Stimulated activated CD4-positive, alpha-beta T cell treated with anti-CD3 and anti-CD28 coated beads, Interleukin-4, amount 100 ng/mL, for 48 hours (primary cell): Measurements from ENCODE around the gene TCAF2.
"Not testable (repeated sequence)": the region's sequence is repeated elsewhere in the genome, so short reads cannot be mapped to it uniquely, and the experiment has no call there.

Experiments used
- DNase-seq, 2 donors: peaks; one replicate each; pipeline ENCODE4 v3.0.0-alpha.2; 2020; ENCODE audit warnings: low read depth in 2 of 2

Gene TCAF2

DNA sequence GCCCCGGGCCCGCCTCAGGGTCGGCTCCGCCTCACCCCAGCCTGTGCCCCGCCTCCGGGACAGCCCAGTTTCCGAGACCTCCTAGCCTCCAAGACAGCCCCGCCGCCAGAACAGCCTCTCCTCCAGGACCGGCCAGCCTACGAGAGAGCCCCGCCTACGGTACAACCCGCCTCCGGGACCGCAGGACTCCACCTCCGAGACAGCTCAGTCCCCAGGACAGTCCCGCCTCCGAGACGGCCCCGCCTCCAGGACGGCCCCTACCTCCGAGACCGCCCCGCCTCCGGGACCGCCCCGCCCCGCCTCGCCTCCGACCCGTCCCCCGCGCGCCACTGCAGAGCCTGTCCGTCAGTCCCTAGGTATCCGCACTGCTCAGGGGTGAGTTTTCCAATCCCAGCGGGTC lies at the start of gene TCAF2:
Gene TCAF2, plus strand, starts transcription at position 329 of the 400 bp plus-strand sequence.
- DNase-seq: peak; percentile 59 to 75

DNA sequence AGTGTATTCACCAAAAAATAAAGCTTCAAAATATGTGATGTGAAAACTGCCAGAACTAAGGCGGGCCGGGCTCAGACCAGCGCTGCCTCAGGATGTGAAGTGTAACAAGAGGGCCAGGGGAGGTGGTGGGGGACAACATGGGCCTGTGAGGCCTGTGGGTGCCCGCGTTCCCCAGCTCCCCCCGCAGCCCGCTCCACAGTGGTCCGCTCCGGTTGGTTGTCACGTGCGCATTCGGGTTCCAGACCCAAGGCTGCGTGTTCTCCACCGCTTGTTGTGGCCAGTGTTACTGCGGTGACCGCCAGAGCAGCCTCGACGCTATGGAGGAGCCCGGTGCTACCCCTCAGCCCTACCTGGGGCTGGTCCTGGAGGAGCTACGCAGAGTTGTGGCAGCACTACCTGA lies 49.3 kb upstream of the TCAF2 start, which contains the start of gene CTAGE15:
Gene CTAGE15, plus strand, starts transcription at position 301 of the 400 bp plus-strand sequence. Its CDS starts 17 bp downstream, at position 318.
- DNase-seq: not testable (repeated sequence)

DNA sequence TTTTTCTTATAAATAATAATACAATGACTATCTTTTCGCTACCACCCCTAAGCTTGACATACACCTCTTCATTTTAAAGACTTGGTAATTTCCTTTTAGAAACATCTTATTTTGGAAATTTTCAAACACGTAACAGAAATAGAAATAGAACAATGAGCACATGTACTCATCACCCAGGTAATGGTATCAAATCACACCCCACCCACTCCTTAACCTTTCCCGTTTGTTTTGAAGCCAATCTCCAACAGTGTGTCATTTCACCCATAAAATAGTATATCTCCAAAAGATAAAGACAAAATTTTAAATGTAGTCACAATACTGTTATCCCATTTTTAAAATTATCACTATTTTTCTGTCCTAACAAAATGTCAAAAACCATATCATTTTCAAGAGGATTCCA lies 32.6 kb upstream of the TCAF2 start:
- not testable (repeated sequence) for DNase-seq

DNA sequence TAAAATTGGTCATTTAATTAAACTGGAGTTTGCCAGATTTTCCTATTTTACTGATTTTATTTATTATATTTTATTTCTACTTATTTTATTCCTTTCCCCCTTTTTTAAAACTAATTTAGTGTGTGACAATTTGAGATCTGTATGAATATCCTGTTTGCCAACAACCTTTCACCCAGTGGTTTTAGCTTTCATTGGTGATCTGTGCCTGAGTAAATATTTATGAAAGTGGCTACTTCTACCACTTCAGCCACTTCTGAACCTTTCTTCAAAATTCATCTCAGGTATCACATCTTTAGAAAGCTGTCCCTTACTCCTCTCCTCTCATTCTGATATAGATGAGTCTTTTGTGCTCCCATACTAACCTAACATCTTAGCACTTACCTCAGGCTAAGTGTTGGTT lies 30.9 kb upstream of the TCAF2 start:
- DNase-seq: not testable (repeated sequence)

DNA sequence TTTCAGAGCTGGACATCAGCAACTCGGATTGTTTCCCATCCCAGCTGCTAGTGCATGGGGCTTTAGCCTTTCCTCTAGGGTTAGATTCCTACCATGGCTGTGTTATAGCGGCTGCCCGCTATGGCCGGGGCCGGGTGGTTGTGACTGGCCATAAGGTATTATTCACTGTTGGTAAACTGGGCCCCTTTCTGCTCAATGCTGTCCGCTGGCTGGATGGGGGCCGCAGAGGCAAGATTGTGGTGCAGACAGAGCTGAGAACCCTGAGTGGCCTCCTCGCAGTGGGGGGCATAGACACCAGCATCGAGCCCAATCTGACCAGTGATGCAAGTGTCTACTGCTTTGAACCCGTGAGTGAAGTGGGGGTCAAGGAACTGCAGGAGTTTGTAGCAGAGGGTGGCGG lies 22.7 kb upstream of the TCAF2 start:
- not testable (repeated sequence) for DNase-seq

DNA sequence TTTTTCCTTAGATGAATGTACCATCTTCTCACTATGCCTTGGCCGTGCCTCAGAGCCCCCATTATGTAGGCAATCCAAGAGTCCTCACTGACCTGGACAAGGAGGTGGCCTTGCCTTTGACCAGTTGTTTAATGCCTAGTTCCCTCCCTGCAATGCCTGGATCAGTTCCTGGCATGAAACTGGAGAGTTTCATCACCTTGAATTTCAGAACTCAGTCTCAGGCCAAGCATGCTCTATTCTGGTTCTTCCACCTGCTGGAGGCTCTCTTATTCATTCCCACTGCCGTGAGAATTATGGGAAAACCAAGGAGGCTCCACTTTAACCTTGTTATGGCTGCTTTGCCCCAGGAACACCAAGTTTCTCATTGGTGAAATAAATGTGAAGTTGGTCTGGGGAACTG lies 17.2 kb upstream of the TCAF2 start:
- not testable (repeated sequence) for DNase-seq

DNA sequence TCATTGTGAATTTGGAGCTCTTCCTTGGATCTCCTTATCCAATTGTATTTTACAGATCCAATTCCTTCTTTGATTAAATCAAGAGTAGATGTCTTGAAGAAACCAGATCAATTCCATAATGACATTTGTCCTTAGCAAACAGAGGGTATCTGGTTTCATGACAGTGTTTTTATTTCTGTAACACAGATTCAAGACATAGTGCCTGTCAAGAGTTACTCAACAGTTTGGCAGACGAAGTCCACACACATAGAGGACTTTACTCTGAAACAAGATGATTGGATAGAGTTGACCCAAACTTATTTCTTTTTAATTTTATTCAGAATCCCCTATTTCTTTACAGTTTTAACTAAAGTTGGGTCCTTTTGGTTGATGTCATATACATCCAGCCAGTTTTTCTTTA lies 14.7 kb upstream of the TCAF2 start:
- not testable (repeated sequence) for DNase-seq

DNA sequence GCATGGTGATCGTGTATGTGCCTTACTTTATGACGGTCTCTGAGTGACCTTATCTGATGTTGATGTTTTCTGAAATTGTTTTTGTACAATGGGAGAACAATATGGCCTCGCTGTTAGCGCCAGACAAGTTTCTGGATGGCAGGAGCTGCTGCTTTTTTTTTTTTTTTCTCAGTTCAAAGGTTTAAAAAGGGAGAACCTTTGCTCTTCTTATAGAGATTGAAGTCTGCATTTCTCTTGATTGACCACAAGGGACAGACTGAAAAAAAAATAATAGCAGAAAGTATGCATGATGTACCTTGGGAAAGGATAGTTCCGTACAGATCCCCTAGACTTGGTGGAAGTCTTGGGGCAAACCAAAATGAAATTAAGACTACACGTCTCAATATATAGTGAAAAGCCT lies 5.2 kb upstream of the TCAF2 start:
- DNase-seq: not testable (repeated sequence)

DNA sequence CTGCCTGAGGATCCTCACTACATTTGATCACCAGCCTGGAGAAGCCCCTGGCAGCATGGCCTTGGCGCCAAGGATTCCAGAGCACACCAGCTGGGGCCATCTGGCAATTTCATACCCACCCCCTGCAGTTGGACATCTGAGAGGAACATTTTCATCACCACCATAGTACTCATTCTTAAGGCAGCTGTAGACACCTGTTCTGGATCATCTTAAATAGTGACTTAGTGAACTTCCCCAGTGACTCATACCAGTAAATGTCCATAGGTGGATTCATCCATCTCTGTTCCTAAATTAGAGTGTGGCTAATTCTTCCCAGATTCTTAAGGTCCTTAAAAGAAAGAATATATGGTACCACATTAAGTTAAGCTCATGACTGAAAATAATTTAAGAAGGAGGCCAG lies 3.6 kb upstream of the TCAF2 start:
- not testable (repeated sequence) for DNase-seq

DNA sequence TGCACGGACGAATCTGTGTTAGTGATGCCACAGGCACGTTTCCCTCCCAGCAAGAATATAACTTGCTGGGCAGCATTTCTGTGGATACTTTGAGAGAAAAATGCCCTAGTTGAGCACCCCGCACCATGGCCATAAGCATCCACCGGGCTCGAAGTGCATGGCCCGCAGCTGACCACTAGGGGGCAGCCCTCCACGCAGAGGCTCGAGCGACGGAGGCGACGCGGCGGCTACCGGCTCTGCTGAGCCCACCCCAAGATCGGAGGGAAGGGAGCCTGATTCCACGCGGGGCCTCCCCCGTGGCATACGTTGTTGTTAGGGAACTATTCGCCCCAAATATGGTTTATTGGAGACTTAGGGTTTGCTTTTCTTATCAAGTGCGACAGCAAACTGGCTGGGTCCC lies 716 bp upstream of the TCAF2 start:
- DNase-seq: peak in 1 of 2 donors; percentile 56

DNA sequence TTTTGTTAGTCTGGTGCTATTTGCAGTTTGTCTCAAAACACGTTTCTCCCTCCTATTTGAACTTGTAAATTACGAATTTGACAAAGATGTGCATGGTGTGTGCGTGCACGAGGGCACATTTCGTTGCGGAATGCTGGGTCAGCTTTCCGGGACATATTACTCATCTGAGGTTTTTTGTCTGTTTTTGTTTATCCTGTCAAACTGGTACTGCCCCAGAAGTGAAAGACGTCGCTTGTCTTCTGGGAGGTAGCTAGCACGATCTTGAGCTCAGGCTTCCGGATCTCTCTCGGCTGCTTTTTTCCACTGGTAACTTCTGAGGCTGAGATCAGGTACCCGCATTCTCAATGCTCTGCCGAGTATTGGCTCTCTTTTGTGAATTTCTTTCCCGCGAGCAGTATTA lies 401 bp downstream of the TCAF2 start:
- DNase-seq: not testable (repeated sequence)

DNA sequence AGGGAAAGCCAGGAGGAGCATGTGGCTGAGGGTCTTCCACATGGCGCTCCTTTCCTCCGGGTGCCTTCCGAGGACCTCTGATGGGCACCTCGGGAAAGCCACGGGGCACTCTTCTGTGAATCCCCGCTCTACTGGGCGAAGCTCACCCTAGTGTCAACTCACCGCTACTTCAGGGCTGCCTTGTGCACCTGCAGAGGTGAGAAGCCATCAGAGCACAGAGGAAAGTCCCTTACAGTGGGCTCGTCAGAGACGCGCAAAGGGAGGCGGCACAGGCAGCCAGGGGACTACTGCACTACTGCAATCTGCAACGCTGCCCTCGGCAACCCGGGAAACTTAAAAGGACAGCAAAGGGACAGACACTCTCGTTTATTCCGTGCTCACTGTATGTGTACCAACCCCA lies 1.4 kb downstream of the TCAF2 start:
- DNase-seq: not testable (repeated sequence)

DNA sequence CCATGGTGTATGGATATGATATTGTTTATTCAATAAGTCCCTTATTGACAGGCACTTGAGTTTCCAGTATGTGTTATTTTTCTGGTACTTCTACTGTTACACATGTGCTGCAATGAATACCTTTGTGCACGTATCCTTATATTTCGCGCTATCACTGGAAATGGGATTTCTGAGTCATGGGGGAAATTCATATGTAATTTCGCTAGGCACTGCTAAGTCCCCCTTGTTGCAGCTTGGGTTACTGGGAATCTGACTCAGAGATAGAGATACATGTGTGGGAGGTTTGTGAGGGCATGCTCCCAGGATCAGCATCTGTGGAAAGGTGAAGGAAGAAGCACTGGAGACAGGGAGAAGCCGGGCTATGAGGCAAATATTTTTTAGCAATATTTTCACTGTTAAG lies 9.9 kb downstream of the TCAF2 start:
- not testable (repeated sequence) for DNase-seq

DNA sequence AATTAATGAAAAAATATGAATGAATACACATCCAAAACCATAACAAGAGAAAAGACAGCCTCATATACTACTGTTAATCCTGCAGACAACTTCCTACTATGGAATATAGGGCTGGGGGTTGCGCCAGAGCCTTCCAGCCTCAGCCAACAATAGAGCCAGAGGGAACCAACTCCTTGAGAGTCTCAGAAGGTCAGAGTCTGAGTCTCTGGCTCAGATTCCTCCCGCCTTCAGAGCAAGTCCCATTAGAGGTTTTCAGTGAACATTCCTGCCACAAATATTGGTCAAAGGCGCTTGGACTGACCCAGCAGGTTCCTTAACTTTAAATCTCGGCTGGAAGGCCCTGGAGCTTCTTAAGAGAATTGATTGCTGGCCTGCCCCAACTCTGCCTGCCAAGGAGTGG lies 11.7 kb downstream of the TCAF2 start:
- not testable (repeated sequence) for DNase-seq

DNA sequence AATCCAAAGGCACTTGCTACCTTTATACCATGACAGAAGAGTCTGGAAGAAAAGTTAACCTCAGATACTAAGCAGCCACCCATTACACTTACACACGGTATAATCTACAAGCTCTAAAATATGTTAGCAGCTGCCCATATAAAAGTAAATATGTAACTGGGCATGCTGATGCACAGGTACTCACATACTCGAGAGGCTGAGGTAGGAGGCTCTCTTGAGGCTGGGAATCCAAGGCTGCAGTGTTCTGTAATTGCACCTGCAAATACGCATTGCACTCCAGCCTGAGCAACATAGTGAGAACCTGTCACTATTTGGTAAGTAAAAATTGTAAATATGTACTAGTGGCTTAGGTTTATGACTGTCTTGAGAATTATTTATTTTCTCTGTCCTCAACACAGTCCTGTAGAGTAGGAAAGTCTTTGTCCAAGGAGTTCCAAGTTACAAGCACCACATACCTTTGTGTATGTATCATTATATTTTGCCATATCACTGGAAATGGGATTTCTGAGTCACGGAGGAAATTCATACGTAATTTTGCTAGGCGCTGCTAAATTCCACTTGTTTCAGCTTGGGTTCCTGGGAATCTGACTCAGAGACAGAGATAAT lies 12.3 kb downstream of the TCAF2 start:
- not testable (repeated sequence) for DNase-seq

DNA sequence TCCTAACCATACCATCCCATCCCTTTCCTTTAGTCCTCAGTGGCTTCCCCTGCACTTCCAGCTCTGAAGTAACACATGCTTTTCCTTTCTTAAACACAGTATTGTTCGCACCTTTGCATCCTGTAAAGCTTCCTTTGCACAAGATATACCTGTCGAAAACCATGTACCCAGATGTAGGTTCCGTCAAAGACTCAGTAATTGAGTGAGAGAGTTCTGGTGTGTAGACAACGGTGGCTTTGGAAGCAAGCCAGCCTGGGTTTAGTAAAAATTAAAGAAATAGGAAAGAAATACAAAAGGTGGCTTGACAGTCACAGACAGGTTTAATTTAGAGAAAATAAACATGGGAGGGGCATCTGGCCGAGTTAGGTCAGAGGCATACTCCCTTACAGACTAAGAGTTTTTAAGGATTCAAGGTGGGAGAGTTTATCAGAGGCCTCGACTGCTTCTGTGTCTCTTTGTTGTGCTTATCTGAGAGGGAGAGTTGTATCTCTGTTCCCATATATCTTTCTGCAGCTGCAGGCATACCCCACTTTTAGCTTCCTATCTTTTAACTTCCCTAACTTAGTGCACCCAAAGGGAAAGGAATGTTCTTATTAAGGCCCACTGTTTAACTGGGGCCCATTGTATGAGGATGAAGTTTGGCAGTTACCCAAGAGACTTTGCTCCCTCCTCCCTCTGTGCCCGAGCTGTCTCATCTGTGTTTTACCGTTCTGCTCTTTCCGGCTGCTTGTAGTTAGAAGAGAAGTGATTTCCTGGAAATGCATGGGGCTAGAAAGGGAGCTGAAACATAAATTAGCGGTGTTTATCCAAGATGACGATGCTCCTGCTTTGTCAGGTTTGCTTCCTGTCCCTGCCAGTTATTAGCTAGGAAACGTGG lies 14.8 kb downstream of the TCAF2 start:
- DNase-seq: not testable (repeated sequence)

DNA sequence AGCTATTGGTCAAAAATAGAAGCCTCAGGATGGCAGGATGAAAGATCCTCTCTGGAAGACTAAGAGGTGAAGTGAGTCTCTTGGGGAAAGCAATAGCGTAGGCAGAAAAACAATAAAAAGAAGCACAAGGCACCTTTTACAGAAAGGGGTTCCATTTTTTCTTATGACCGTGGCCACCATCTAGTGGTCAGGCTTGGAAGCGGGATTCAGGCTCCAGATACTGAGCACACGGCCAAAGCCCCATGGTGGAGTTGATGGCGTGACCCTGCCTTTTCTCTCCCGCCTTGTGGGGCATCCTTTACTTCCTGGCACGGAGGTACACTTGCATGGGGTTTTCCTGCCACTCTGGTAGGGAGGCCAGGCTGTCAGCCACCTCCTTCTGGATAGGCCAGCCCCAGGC lies 18.6 kb downstream of the TCAF2 start:
- not testable (repeated sequence) for DNase-seq

DNA sequence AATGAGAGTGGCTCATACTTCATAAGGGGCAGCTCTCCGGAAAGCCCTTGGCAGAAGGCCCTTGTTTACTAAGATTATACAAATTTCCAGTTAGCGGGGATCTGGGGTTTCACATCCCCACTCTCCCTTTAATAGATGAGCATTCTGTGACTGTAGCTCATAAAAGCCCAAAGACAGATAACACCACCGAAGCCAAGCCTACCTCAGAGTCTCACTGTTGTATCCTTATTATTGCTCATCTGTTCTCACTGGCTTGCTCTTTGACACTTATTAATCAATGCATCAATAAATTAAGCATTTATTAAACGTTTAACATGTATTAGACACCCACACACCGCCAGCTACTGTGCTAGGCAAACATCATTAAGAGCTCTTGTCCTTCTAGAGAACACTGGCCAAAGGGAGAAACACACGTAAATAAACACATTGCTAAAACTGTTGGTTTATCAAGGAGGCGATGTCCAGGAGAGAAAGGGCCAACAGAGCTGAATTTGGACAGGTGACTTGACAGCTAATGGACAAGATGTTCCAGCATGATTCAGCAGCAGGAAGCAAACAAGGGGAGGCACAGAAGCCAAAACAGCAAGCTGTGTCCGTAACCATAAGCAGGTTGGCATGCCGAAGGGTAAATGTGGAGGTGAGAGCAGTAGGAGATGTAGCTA lies 19.9 kb downstream of the TCAF2 start:
- not testable (repeated sequence) for DNase-seq

DNA sequence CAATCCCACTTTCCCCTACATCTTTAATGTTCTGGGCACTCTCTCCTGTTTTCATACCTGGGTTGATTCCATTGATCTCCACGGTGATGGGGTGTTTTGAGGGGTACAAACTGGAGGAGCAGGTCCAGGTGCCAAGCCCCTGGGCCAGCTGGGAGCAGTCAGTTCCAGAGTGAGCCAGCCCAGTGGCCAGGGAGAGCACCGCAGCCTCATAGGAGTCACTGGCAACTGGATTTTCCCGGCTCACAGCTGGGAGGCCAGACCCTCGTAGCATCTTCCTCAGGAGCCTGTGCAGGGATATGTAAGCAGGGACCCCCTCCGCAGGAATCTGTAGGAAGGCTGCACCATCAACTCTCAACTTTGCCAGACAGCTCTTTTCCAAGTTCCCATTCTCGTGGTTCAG lies 25.8 kb downstream of the TCAF2 start:
- DNase-seq: not testable (repeated sequence)

DNA sequence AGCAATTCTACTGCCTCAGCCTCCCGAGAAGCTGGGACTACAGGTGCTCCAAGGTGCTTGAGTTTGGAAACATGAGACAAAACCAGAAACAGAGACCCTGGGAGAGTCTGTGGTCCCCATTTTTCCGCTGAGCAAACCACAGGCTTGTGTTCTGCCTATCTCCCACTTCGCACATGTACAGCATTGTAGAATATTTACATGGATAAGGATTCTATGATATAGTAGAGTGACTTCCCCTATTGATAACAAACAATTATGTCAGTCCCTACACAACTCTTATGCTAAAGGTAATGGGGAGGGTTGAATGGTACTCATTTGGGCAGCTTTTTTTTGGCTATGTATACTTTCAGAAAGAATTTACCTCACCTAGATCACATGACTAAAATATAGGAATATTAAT lies 29.1 kb downstream of the TCAF2 start:
- DNase-seq: not testable (repeated sequence)

DNA sequence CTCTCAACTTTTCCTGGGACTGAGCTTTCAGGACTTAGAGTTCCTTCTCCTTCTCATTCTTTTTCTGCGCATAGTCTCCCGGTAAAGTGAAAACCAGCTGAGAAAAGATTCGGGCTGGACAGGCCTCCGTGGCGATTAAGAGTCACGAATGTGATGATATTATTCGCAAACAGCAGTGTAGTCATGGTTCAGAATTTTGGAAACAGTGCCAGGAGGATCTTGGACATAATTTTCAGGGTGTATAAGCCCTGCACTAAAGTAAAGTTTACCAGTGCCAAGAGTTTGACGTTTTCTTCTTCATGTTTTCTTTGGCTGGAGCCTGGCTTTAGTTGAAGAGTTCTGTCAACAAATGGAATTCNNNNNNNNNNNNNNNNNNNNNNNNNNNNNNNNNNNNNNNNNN lies 29.7 kb downstream of the TCAF2 start:
- not testable (repeated sequence) for DNase-seq
